Effector CD4-positive, alpha-beta T cell (primary cell): Measurements from ENCODE around the gene MAD2L2.

Experiments used
- DNase-seq: peaks from one replicate; pipeline ENCODE4 v3.0.0-alpha.2; 2020

MAD2L2 gene

DNA sequence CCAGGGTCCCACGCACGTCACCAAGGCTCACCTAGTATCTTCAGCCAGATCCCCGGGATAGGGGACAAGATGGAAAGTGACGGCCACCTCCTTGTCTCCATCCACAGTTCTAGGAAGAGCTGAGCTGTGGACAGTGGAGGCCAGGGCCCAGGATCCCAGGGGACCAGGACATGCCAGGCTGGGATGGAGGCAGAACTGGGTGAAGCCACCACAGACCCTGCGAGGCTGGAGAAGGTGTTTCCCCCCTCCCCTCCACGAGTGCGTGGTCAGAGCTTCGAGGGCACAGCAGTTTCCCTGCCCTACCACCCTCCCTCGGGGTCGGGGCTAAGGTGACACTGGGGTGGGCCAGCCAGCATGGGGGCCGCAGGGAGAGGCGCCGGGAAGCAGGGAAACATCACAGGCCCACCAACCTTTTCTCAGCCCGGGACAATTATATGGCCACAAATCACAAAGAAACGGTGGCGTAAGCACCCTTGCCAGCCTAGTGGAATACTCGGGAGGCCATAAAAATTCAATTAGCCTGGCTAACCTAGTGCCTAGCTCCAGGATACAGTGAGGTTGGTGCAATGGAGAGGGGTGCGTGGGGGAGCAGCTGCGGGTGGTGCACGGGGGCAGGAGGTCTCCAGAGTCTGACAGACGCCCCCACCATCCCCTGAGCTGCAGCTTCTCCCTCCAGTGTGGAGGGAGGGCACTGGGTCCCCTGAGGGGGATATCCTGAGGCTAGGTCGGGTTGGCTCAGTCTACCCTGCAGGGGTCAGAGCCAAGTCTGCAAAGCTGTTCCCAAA lies 23.9 kb upstream of the MAD2L2 start:
- DNase-seq: no peak

DNA sequence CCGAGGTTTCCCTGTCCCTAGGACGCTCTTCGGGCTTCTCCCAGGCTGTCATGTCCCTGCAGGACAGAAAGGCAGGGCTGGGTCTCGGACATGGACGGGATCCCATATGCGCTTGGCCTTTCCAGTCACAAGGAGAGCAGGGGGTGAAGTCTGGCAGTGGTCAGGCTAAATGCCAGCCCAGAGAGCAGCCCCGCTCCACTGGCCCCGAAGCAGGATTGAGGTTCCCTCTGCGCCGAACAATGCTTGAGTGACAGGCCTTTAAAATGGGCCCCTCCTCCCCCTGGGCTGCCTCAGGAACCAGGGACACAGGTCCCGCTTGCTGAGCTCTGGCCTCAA lies 23.2 kb upstream of the MAD2L2 start:
- DNase-seq: no peak

DNA sequence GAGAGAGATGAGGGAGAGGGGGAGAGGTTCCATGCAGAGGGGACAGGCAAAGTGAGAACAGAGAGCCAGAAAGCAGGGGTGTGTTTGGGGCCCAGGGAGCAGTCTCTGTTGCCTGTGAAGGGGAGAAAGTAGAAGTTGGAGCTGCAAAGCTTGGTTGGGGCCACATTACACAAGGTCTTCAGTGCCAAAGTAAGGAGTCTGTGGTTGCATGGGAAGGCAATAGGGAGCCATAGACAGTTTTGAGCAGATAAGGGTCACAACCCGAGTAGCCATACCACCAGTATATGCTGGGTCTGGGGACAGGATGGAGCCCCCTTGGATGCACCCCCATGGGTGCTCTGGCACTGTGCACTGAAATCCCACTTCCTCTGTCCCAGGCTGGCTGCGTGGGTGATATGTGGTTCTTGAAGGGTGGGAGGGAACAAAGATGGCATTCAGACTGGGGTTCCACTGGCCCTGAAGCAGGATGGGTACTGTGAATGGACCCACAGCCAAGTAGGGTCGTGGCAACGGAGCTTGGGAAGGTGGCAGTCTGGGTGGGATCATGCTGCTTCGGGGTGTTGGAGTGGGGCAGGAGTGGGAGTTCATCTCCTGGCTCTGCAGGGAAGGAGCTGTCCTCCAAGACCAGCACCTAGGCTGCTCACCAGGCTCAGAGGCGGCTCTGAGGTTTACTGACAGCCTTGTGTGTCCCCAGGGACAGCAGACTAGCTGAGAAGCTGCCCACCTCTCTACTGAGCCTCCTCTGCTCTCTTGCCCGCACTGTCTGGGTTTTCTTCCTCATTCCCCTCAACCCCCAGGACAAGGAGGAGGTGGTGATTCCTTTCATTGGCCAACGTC lies 22.6 kb upstream of the MAD2L2 start:
- no peak for DNase-seq

DNA sequence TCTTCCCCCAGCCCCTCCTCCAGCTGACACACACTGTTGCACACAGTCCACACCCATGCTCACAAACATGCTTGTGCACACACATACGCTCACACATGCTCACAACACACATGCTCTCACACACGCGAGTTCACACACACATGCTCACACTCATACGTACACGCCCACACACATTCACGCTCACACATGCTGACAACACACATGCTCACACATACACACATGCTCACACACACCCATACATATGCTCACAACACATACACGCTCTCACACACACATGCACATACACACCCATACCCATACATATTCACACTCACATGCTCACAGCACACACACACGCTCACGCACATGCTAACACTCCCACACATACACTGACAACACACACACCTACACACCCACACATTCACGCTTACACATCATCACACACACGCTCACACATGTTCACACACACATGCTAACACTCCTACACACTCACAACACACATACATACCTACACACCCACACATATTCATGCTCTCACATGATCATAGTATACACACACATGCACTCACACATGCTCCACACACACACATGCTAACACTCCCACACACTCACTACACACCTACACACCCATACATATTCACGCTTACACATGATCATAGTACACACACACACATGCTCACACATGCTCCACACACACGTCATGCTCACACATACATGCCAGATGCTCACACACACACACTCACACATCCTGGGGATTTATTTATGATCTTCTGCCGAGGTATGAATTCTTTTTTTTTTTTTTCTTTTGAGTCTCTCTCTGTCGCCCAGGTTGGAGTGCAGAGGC lies 21.2 kb upstream of the MAD2L2 start:
- no peak for DNase-seq

DNA sequence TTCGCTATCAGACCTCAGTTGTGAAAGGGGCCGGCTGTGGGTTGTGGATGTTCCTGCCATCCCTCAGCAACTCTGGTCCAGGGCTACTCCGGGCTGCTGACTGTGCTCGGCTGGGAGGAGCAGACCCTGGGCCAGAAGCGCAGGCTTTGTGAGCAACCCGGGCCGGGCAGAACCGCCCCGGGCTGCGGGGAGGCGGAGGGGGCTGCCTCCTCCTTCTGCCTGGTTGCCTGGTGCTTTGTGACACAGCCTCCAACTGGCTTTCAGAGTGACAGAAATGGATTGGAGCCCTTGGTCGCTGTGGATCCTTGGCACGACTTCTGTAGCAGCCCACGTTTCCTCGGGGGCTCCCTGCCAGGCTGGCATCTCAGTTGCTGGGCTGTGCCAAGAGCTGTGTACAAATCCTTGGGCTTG lies 20.6 kb upstream of the MAD2L2 start:
- no peak for DNase-seq

DNA sequence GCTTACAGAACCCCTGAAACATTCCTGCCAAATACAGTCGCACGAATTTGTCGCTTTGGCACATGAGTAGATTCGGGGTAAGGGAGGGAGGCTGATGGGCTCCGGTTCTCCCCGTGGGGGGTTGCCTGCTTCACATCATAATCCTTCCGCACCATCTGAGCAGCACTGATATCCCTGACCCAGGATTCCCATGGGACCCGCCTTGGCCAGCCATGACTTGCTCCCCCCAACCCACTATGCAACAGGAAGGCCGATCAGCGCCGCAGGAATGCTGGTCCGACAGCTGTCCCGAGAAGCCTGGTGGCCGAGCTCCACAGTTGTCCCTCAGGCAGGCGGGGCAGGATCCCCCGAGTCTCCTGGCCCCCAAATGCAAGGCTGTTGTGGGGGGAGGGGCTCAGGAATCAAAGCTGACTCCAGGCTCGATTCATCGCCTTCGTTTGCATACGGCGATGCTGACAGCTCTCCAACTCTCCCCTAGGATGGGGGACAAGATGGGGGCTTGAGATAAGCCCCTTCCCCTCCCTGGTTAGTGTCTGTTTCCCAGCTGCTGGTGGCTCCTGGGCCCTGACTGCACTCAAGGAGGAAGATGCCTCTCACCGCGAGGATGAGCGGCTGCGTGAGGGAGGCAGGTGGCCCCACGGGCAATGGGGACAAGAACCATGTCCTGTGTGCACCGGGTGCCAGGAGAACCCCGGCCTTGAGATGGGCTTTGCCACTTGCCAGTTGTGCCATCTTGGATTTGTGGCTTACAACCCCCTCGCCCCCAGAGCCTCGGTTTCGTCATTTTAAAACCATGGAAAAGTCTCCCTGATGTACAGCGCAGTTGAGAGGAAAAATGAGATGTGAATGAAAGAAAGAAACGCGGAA lies 19.9 kb upstream of the MAD2L2 start:
- DNase-seq: no peak

DNA sequence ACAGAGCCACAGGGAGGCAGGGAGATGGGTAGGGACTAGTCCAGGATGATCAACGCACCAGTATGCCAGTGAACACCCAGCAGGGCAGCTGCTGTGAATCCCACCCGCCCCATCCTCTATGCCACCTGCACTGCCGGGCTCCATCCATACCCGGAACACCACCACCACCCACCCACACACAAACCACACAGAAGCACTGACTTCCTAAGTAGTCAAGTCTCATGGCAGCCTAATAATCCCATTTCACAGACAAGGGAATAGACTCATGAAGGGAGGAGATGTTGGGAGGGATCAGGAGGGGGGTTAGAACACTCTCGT lies 16.9 kb upstream of the MAD2L2 start:
- no peak for DNase-seq

DNA sequence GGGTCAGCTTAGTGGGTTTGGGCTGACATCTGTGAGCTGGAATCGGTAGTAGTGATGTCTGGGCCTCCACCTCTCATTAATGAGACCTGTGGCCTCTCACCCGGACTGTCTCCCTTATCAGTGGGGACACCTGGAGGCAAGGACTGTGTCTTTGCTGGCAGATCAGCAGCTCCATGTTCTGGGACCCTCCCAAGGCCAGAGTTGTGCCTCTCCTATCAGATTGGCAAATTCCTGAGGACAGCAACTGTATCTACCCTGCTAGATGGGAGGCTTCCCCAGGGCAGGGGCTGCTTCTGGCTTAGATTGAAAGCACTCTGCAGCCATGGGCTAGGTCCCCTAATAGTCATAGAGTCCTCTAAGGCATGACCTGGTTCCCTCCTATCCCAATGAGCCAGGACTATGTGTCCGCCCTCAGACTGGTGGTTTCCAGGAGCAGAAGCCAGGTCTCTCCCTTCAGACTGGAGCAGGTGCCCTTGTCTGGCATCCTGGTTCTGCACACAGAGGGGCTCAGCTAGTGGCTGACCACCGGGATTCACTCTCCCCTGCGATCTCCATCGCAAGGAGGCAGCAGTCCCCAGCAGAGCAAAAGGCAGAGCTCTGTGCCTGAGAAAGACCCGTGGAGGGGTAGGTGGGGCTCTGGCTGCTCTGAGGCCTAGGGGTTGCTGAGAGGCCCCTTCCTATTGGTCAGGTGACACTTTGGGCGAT lies 16.4 kb upstream of the MAD2L2 start:
- DNase-seq: no peak

DNA sequence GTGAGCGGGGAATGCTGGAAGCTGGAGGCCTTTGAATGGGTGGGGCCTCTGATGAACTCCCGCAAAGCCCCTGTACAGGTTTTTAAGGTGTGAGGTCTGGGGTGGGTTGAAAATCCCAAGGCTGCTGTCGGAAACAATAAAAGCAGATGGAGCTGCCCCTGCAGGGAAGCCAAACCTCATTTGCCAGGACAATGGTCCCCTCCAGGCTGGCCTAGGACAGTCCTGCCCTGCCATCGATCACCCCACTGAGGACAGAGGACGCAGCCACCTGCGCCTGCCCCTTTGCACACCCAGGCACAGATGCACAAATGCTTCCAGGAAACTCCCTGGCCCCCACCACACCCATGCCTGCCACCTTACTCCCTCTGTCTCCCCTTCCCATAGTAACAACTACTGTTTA lies 14.9 kb upstream of the MAD2L2 start:
- no peak for DNase-seq

DNA sequence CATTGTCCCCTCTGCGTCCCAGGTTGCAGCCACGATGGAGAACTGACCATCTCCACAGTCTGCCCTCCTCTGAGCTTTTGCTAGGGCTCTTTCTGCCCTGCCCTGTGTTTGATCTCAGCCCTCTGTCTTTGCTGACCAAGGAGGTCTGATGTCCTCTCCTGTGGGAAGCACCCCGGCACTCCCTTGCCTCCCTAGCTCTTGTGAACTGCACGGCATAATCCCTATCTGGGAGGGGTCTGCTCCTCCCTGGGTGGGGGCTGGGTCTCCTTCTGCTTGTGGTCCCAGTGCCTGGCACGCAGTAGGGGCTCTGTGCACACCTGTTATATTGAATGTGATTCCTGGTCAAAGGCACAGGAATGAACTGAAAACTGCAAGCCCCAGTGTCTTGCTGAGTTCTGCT lies 13.0 kb upstream of the MAD2L2 start:
- DNase-seq: no peak

DNA sequence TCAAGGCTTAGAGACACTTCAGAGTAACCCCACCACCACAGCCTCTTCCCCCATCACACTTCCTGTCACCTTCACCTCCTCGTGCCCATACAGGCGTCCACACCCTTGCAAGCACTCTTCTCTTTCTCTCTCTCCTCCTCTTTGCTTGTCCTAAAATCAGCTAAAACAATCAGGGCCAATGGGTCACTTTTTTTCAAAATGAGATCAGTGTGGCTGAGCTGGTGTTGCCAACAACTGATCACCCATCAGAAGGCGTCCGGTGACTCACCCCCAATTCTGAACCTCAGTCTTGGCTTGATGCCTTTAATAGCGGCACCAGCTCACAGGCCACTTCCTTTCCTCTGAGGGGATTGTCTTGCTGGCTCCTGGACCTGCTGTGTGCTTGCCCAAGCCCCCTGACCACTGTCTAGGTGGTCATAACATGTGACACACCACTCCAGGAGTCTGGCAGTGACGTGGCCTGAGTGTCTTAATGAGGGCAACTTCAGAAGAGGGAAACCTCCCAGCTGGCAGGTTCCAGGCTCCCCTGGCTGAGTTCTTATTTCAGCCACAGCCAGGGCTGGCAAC lies 12.2 kb upstream of the MAD2L2 start:
- DNase-seq: peak; percentile 14

DNA sequence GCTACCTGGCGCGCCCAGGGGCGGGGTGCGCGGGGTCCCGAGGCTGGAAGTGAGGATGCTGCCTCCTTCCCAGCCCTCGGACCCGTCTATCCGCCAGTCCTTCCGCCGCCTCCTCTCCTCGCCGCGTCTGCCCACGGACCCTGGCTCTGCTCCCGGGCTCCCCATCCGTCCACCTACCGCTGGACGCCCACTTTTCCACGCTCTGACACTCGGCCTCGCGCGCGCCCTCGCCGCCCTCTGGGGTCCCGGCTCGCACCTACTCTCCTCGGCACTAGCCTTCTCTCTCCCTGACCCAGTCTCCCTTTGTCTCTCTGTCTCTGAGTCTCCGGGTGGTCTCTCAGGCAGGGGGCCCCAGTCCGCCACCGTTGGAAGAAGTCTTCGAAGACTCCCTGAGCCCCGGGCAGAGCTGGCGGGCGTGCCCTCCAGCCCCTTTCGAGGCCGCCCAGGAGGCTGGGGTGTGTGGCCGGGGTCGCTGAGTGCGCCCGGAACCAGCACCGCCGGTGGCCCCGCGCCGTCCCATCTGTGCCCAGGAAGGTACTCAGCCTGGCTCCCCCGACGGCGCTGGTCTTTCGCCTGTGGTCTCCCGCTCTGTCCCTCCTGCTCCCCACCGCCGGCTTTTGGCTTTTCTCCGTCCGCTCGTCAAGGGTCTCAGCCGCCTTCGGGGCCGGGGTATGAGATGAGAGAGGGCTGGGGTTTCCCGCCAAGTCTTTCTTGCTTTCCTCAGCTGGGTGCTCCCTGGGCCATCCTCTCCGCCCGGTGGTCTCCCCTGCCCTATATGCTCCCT lies 11.2 kb upstream of the MAD2L2 start:
- no peak for DNase-seq

DNA sequence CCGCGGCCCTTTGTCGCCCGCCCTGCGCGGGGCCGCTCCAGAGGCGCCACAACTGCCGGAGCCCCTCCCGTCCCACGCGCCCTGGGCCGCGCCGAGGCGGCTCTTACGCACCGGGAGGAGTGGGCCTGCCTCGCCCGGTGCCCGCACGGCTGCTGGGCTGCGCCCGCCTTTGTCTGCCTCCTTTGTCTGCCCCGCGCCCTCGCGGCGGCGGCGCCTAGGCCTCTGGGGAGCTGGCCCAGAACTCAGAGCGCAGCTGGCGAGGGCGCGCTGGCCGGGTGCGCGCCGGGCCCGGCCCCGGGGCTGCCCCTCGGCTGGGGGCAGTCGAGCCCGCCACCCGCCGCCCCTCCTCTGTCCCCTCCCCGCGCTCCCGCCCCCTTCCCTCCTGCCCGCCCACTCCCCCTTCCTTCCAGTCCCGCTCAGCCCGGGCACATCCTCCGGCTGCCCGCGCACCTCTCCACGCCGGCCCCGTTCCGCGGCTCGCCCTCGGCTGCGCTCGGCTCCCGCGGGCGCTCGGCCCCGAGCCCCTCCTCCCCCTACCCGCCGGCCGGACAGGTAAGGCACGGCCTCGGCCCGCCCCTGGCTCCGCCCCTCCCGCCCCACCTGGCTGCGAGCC lies 10.5 kb upstream of the MAD2L2 start, which contains the start of gene DRAXIN:
TSS of gene DRAXIN (plus strand) at position 409 of the 613 bp plus-strand sequence. CDS start 14,549 bp downstream, outside the sequence.
- DNase-seq: no peak

DNA sequence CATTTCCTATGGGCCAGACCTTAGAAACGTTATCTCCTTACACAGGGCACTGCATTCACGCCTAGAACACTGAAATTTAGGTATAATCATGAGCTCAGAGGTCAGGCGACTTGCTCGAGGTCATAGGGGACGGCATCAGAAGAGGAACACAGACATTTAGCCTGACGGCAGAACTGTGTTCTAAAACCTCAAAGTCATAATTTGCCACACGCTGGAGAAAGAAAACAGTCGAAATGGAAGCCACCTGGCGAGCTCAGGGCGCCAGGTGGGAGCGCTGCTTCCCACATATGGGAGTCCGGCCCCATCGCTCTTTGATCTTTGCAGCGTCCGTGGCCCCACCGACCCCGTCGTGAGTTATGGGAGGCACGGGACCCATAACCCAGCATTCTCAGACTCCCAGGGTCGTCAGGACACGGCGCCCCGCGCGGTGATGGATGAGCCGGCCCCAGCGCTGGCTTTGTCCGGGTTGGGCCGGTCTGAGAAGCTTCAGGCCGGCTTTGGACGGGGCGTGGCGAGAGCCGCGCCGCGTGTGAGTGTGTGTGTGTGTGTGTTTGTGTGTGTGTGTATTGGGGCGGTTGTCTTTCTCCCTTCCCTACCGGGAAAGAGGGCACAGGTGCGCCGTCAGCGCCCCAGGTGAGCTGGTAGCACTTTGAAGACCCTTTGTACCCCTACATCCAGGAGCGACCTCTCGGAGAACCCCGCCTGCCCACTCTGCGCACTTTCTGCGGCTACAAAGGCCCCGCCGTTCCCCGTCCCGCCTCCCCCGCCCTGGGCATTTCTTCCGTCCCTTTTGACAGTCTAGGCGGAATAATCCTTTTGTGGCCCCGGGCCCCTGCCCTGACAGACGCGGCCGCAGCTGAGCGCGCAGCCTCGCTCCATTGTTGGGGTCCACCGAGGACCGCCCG lies 9.7 kb upstream of the MAD2L2 start:
- no peak for DNase-seq

DNA sequence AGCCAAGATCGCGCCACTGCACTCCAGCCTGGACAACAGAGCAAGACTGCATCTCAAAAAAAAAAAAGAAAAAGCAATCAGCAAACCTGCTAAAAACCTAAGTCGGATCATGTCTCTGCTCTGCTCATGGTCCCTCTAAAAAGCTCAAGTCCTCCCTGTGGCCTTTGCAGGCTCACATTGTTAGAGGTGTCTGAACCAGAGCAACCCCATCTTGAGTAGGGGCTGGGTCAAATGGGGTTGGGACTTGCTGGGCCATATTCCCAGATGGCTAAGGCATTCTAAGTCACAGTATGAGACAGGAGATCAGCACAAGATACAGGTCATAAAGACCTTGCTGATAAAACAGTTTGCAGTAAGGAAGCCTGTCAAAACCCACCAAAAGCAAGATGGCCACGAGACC lies 7.6 kb upstream of the MAD2L2 start:
- no peak for DNase-seq

DNA sequence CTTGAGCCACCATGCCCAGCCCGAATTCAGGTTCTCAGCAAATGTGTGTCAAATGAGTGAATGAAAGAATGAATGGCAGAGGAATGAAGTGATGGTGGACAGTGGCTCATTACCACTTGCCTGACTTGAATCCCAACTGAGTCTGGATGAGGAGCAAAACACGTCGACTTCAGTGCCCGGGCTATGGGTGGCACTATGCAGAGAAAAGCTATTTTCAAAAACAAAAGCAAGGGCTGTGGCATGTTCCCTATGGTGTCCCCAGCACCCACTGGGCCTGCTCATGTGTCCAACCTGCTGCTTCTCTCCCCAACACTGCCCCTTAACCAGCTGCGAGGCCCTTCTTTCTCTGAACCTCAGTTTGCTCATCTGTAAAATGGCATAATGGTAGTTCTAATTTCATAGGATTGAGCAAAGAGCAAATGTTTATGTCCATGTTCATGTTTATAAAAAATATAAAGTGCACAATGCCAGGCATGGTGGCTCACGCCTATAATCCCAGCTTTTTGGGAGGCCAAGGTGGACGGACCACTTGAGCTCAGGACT lies 4.3 kb upstream of the MAD2L2 start:
- no peak for DNase-seq

DNA sequence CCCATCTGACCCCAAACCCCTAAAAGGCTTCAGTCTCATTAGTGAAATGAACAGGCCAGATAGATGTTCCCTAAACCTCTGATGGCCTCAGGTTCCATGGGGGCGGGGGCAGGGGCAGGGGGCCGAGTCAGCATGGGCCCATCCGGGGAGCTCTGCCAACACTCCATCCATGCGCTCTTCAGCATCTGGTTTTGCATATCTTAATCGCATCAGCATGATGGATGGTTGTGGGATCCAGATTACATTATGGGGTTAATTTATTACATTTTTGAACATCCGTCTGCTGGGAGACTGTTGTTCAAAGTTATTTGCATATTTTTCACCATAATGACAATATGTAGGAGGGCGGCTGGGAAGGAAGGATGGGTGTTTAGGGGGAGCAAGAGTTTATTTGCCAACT lies 3.1 kb upstream of the MAD2L2 start:
- DNase-seq: no peak

DNA sequence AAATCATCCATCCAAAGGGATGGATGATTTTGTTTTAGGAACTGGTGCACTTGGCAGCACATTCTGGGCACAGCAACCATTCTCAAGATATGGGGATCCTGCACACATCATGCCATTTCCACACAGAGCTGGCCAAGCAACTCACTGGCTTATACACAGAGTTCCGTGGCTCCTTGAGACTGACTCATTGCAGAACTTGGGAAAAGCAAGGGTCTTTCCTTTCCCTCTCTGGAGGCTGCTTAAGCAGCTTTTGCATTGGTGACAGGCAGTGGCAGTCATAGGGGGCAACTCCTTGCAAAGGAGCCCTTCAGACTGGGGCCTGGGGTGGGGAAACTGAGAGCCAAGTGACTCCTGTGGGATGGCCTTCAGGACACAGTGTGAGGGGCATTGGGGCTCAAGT lies 1.9 kb upstream of the MAD2L2 start:
- DNase-seq: no peak

DNA sequence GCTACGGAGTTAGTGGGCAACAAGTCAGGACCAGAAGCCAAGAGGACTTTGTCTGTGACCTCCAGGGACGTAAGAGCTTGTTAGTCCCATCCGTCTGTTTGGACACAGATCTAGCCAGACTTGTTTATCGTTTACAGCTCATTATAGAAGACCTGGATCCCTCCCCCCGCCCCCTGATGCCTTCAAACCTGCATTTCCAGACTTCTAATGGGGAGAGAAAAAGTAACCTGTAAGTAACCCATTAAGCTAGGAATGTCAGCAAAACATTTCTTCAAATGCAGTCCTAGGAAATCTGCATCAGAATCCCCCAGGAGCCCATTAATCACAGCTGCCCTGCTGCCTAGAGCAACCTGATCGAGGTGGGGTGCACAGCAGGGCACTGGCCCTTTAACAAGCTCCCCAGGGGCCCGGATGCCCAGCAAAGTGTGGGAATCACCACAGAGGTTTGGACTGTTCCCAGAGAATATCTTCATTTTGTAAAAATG lies 1.4 kb upstream of the MAD2L2 start:
- no peak for DNase-seq
